Measurements from ENCODE around the gene LYSMD1.

LYSMD1 gene

DNA sequence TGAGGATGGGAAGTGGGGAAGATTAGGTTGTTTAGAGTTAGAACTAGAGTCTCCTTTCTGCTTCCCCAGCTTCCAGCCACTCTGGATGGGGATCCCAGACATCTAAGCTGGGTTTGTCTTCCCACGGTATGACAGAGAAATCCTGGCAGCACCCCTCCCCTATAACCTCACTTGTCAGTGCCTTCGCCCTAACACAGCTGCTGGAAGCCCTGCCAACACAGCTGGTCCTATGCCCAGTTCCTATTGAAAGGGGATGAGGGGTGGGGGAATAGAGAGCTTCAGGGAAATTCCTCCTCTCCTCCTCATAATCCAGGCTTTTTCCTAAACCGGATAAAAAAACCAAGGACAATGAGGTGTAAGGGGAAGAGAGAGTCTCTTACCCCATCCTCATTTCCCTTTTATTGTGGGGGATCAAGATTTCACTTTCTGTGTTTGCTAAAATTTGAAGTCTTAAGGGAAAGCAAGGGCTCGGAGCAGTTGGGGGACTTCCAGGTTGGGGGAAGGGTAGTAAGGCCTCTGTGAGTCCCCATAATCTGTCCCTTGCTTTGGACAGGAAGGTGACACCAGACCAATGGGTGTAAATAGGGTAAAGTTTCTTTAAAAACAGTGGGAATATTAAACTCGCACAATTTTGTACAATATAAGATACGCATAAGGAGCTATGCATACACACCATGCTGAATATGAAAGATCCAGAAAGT lies 9.5 kb upstream of the LYSMD1 start:
- DNase-seq: no peak

DNA sequence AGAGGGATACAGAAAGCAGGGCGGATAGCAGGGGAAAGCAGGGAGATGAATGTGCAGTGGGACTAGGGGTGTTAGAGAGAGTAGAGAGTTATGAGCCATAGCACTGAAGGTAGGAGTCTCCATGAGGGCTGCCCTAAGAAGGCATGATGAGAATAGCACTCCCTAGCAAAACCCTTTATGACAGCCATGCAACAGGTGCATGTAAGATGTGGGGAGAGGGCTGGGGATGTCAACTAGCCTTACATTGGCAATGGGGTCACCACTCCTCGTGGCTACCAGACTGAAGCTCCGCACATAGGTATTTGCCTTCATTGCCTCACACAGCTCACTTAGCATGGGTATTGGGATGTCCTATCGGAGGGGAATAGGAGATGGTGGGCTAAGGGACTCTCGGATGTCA lies 5.5 kb upstream of the LYSMD1 start:
- no peak for DNase-seq

DNA sequence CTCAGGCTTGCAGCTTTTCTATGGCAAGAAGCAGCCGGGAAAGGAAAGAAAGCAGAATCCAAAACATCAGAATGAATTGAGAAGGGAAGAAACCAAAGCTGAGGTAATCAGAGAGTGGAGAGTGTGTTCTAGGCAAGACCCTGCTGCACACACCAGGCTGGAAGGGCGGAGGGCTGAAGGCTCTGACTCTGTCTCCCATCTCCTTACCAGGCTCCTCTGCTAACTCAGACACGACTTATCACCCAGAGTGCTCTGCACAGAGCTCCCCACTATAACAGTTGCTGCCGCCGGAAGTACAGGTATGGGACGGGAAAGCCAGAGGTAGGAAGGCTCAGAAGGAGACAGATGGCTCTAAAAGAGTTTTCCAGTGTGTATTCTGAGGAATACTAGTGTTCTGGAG lies 1.4 kb upstream of the LYSMD1 start:
- DNase-seq: no peak

DNA sequence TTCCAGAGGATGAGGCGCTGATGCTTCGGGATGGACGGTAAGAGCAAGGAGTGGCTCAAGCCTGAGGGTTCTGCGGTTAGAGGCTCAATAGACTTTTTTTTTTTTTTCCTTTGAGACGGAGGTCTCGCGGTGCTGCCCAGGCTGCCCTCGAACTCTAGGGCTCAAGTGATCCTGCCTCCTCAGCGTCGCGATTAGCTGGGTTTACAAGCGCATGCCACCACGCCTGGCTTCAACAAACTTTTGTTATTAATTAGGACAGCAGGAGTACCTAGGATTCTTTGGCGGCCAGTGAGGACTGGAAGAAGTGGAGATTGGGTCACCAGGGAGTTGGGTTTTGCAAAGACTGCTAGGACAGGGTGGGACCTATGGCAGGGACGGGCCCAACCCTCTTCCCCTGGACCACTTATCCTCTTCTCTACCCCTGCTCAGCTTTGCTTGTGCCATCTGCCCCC lies 829 bp upstream of the LYSMD1 start:
- peak; percentile 67 for DNase-seq

DNA sequence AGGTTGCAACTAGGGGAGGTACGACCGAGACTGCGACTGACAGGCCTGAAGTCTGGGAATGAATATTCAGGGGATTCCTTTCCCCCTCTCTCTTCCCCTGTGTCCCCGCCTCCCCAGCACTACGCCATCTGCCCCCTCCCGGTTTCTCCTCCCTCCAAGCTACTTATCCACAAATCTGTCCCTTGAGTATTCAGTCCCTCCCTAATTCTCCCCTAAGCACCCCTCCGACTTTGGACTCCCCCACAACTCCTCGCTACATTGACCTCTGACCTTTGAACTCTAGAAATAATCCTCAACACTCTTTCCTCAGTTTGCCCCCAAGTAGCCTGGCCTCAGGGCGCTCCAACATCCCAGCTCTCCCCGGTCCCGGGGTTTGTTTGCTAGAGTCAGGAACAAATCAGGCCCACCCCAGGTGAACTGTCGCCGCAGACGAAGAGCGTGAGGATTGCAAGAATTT lies 393 bp downstream of the LYSMD1 start:
- peak; percentile 56 for DNase-seq

DNA sequence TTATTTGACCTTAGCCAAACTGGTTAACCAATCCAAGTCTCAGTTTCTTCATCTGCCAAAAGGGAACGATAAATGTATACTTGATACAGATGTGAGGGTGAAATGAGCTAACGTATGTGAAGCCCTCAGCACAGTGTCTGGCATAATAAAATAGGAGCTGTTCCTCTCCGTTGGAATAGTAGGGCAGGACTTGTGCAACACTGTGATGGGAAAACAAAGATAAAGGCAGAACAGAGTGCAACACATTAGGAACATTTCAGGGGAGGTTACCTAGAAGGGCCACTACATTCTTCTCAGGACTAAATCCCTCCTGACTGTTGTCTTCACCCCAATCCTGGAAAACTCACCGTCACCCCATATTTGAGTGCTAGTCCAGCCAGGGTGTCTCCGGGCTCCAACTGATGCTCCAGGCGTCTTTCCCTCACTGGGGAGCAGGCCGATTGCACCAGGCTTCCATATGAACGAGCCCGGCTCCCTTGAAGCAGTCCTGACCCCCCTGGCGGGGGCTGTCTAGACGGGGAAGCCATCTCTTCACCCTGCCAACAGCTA lies 896 bp downstream of the LYSMD1 start:
- no peak for DNase-seq

DNA sequence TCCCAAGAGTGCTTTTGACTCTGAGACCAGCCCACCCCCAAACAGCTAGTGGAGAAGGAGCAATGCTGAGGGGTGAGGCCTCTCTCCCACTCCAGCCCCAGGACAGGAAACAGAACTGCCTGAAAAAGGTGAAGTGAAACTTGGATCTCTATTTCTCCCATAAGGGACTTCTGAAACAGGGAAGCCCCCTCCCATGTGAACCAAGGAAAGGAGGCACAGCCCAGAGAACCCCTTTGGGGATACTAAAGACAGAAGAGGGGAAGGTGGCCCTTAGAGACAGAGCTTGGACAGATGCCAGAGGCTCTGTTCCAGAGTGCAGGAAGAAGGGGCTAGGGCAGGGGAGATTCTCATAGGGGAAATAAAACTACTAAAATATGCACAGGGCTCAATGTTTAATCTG lies 6.3 kb downstream of the LYSMD1 start:
- DNase-seq: no peak

DNA sequence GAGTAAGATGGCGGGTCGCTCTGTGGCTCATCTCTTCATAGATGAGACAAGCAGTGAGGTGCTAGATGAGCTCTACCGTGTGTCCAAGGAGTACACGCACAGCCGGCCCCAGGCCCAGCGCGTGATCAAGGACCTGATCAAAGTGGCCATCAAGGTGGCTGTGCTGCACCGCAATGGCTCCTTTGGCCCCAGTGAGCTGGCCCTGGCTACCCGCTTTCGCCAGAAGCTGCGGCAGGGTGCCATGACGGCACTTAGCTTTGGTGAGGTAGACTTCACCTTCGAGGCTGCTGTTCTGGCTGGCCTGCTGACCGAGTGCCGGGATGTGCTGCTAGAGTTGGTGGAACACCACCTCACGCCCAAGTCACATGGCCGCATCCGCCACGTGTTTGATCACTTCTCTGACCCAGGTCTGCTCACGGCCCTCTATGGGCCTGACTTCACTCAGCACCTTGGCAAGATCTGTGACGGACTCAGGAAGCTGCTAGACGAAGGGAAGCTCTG lies 6.9 kb downstream of the LYSMD1 start:
- DNase-seq: no peak

DNA sequence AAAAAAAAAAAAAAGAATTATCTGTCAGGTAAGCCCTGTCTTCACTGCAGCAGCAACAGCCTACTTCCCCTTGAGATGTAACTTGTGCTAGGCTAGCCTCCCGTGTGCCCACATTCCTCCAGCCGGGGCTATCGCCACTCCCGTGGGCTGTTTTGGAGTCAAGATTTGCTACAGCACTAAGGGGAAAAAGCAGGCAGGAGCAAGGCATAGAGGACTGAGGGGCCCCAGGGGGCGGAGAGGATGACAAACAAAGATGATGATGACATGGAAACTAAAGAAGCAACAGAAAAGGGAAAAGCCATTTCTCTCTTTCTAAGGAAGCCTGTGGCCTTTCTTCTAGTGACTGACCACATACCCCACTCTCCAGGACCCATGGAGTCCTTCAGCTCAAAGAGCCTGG lies 7.4 kb downstream of the LYSMD1 start:
- no peak for DNase-seq

DNA sequence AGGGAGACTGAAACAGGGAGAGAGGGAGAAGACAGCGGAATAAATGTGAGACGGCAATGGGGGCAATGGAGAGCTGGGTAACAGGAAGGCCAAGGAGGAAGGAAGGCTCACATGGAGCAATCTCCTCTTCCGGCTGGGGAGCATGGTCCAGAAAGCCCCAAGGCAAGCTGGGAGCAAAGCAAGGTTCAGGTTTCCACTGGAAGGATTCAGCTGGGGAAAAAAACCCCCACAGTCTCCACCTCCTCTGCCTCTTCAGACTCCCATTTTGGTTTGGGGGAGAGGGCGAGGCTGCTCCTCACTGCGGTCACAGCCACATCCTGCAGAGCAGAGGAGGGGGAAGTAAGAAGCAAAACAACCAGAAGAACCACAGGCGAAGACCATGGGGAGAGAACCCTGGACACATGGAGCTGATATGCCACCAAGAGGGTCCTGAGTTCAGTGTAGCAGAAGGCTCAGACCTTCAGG lies 8.6 kb downstream of the LYSMD1 start:
- DNase-seq: no peak

DNA sequence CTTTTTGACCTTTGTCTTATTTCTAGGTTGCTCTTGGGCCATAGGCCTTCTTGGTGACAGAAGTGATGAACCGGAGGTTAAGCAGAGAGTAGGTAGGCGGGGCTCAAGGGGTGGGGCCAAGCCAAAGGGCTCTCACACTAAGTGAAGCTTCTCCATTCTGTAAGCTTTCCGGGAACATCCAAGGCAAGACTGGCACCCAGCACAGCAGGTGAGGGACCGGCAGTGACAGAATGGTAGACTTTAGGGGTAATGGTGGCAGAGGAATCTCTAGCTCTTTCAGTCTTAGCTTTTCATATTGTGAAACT lies 9.2 kb downstream of the LYSMD1 start, which contains the start of gene TNFAIP8L2:
TNFAIP8L2 (plus strand) TSS at position 135 of the 305 bp plus-strand sequence. CDS start 2,049 bp downstream, outside the sequence.
- DNase-seq: no peak

DNA sequence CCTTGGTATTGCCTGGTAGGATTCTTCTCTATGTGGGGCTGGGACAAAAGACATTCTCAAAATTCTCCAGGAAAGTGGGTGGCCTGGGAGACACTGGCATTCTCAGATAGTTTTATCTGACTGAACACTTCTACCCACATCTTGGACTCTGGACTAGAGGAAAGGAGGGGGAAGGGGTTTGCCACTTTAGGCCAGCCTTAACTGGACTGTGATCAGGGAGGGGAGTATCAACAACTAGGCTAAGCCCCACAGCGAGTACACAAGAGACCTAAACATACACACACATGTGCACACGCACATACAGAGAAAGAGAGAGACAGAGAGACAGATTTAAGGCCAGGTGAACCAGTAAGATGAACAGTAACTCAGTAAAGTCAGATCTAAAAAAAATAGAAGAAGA lies 18.0 kb downstream of the LYSMD1 start:
- DNase-seq: no peak

DNA sequence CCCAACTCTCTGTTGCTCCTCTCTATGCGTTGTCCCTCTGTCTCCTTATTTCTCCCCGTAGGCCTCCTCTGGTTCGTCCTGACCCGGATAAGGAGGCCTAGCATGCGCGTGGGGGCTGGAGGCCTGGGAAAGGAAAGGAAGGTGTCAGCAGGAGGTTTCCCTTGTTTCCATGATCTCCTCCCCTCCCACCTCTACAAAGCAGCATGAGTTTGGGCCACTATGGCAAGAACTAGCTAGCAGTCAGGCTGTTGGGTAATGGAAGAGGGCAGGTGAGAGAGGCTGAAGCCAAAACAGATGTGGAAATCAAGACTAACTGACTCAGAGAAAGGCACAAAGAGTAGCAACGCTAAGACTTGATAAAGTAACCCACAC lies 18.6 kb downstream of the LYSMD1 start:
- DNase-seq: no peak

DNA sequence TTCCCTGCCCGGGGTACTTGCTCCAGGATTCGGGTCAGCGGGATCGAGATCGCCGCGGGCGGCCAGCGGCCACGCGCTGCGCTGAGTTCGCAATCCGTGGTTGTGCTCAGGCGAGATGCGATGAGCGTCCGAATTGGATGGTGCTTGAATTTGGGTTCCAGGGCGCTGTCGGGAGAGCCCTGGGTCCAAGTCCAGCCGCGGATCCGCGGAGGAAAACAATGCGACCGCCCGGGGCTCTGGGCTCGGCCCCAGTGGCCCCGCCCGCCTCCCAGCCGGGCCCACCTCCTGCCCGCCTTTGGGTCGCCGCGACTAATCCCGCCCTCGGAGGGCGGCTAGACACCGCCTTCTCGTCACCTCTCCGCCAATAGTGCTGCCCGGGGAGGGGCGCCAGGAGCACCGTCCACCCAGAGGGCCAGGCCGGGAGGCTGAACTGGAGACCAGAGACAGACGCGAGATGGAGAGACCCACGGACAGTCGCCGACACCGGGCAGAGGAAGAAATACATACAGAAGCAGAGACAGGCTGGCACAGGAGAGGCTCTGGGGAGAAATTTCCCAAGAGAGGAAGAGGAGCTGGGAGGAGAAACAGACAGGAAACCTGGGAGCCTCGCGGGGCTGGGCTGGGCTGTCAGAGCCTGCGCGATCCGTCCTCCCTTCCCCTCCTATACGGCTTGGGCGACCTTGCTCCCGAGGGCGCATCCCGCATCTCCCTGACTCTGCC lies 19.1 kb downstream of the LYSMD1 start, which contains the start of gene SEMA6C:
SEMA6C (minus strand) TSS at position 220 of the 720 bp plus-strand sequence. CDS start 4,010 bp downstream, outside the sequence.
- DNase-seq: peak; percentile 88

DNA sequence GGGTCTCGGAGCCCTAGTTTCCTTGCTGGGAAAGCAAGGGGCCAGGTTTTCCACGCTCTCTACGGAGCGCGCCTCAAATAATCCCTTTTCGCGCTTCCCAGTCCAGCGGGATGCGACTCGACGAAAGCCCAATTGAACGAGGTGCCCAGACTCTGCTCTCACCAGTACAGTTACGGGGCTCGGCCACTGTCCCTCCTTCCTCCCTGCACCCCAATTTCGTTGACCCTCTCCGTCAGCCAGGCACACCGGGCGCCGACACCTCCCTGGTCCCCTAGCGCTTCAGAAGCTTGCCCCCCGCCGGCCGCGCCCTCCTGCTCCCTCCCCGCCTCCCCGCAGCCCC lies 19.7 kb downstream of the LYSMD1 start:
- no peak for DNase-seq

DNA sequence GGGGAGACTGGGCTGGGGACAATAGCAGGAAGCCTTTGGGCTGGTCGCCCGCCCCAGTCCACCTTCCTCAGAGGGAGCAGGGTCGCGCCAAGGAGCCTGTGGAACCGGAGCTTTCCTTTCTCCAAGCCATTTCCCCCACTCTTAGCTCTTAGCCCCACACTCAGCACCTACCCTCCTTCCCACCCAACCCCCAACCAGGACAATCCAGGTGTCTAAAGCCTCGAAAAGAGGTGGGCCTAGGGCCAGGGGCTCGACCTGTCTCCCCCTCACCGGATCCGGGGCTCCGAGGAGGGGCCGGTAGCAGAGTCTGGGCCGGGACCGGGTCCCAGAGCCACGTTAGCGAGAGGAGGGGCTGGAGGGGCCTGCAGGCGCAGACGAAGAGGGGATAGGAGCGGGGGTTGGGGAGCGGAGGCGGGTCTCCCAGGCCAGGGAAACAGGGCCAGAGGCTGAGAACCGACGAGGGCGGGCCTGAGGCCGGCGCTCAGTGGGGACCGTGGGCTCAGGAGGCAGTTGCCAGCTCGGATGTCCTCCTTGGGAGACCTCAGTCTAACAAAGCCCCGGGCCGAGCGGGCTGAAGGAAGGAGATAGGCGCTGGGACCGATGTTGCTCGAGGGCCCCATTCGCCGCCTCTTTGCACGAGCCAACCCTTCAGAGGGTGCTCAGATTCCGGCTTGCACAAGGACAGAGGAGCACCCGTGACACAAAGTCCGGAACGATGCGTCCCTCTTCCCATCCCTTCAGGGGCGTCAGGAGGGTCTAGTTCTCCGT lies 20.2 kb downstream of the LYSMD1 start:
- DNase-seq: no peak

DNA sequence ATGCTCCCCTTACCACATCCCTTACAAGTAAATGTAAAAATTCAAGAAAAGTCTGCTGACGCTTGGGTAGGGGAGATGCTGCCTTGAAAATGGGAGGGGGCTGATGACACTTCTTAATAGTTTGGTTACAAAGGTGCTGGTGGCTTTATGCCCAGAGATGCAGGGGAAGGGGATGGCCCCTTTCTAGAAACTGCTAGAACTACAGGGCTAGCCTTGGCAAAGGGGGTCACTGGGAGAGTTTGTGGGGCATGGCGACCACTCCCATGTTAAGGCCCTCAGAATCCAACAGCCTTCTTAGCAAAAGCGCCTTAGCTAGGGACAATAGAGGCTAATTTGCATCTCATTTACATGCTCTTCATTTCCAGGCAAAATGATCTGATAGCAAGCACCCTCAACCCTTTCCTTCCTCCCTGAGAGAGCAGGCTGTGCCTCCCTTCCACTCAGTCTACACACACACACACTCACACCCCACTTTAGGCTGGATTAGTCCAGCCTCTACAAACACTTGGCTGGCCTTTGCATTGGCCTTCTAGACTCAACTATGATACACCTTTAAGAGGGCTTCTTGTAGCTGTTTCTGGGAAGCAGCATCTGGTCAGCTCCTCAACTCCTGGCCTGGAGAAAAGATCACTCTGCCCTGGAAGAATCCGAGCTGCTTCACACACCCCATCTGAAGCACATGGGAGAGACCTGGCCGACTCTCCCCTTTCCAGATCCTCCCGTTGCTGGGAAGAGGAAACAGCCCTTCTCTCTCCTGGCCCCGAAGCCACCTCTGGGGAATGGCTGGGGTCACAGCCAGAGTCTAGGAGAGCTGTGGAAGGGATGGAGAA lies 21.0 kb downstream of the LYSMD1 start:
- DNase-seq: no peak

DNA sequence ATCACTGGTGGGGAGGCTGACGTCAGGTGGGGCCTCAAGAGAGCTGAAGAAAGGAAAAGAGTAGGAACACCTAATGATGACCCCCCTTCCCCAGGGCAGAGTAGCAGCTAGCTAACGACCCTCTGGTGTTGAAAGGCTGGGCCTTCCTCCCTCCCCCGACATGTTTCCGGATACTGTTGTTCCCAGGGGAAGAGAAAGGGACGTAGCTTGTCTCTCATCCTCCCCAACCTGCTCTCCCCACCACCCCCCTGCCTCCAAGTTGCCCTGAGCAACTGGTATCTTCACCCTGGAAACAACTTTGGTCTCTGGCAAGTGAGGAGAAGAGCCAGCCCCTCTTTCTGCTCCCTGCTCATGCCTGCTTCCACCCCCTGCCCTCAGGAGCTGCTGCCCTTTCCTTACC lies 21.7 kb downstream of the LYSMD1 start:
- DNase-seq: no peak

DNA sequence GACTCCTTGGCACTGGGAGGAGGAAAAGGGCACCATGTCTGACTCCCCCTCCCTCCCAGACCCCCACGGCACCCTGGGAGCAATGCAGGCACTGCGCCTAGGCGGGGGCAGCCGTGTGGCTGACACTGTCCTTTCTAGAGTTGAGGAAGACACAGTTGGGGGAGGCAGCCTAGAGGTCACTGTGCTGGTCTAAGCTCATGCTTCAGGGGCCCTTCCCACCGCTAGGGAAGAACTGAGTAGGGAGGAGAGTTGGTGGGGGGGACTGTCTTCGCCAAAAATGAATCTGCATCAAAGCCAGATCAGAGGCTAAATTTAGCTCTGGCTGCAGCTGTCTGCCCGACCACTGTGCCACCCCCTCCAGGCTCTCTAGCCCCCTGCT lies 22.7 kb downstream of the LYSMD1 start:
- DNase-seq: no peak

DNA sequence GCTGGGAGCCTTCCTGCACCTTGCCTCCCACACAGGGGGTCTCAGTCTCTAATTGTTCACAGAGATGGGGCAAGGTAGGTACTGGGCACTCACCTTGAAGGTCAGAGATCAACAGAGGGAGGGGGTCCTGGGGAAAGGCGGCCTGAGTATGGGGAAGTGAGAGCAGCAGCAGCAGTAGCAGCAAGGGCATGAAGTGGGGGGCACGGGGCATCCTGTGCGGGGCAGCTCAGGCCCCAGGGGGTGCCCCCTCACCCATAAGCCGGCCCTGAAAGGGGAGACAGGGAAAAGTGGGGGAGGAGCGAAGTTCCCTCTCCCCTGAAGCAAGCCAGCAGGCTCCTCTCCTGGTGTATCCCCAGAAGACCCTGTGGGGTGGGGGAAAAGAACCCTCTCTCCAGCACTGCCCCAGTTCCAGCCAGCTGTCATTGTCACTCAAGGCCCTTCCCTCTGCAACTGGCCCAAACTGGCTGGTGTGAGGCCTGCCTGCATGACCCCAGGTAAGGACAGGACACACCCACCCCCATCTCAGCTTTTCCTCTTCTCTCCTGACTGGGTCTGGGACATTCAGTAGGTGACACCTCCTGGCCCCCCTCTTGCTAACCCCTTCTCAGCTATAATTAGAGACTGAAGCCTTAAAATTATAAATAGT lies 23.2 kb downstream of the LYSMD1 start:
- no peak for DNase-seq

DNA sequence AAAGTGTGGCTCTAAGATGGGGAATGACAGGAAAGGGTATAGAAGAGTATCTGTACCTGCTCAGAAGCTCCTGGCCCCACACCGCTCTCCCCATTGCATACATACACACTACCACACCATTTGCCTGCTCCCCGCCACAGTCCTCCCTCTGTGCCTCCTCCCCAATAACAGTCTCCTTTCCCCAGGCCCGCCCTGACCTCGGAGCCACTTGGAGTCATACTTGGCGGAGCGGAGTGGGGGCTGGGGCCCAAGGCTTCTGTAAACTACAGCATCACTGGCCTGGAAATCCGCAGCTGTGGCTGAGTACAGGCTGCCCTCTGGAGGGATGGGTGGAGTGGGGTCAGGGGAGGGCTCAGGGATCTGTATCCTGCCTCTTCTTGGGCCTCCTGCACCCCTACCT lies 27.9 kb downstream of the LYSMD1 start:
- DNase-seq: no peak

All from fibroblast of upper back skin (primary cell).